ENCODE measurements around the gene TMEM185B.

GRCh38 chr2:120252225-120253020 is 29.2 kb upstream of the TMEM185B start, which contains the start of gene RALB:
- TF ChIP-seq CTCF (conservative IDR thresholded peaks at IDR 0.05 in 1 of 2, IDR thresholded peaks at IDR 0.05 in 1 of 2; ENCODE audit: low read depth in 1 of 2, low read length in 2 of 2), result no peak
- TF ChIP-seq EZH2 (IDR thresholded peaks at IDR 0.05; ENCODE audit: low read length, missing control alignments), result no peak

Measured in fibroblast of lung (primary cell).